WTC11 (cell line): ENCODE data around the gene RUFY3. TPM values are rescaled to one million over a fixed set of nuclear protein-coding genes. Genes with fewer than 3 reads are reported as not detected.

ENCODE experiments used
- ATAC-seq: fragments of 200-7000 bp; cut with Tn5 transposase; 2 replicates; pipeline ENCODE4 v1.10.0; 2021; ENCODE audit warnings: mild to moderate bottlenecking, moderate library complexity
- CTCF ChIA-PET: fragments of 300-600 bp; sonication (Branson Sonifier 250); formaldehyde crosslinking; loops from one replicate; lab custom pipeline; 2021; ENCODE audit warnings: antibody characterized with exemption; lab: Charles Lee
- POLR2A ChIA-PET: fragments of 350-600 bp; sonication (Branson Sonifier 250); formaldehyde crosslinking; loops from one replicate; lab custom pipeline; 2021; ENCODE audit warnings: antibody characterized with exemption; lab: Charles Lee
- DNase-seq: peaks from one replicate; pipeline ENCODE4 v3.0.0; 2021; ENCODE audit warnings: low spot score
- H3K27ac Mint-ChIP-seq: 2 replicates; pipeline ENCODE4 v1.8.0; 2021; ENCODE audit warnings: mixed read lengths
- H3K27me3 Mint-ChIP-seq: 2 replicates; pipeline ENCODE4 v1.8.0; 2021; ENCODE audit warnings: low read depth, mild to moderate bottlenecking, moderate library complexity, mixed read lengths
- H3K36me3 Mint-ChIP-seq: 2 replicates; pipeline ENCODE4 v1.8.0; 2021; ENCODE audit warnings: mixed read lengths
- H3K4me1 Mint-ChIP-seq: 2 replicates; pipeline ENCODE4 v1.8.0; 2022; ENCODE audit warnings: mixed read lengths
- H3K4me3 Mint-ChIP-seq: 2 replicates; pipeline ENCODE4 v1.8.0; 2021; ENCODE audit warnings: mild to moderate bottlenecking, moderate library complexity, mixed read lengths
- H3K9me3 Mint-ChIP-seq: 2 replicates; pipeline ENCODE4 v1.8.0; 2021; ENCODE audit warnings: mixed read lengths
- CBFB ChIP-seq: sonication (generic); formaldehyde crosslinking; IDR thresholded peaks from 2 replicates; pipeline ENCODE4 v1.8.1; 2022; ENCODE audit warnings: mild to moderate bottlenecking, low read depth, missing genetic modification reagents
- CREB1 ChIP-seq: sonication (generic); formaldehyde crosslinking; IDR thresholded peaks from 2 replicates; pipeline ENCODE4 v1.8.0; 2023; ENCODE audit warnings: mild to moderate bottlenecking, missing genetic modification reagents
- FOXP1 ChIP-seq: sonication (generic); formaldehyde crosslinking; IDR thresholded peaks from 2 replicates; pipeline ENCODE4 v1.8.0; 2022; ENCODE audit warnings: missing genetic modification reagents, mild to moderate bottlenecking, moderate library complexity, borderline replicate concordance
- FOXP4 ChIP-seq: sonication (generic); formaldehyde crosslinking; IDR thresholded peaks from 2 replicates; pipeline ENCODE4 v1.8.0; 2022; ENCODE audit warnings: mild to moderate bottlenecking, missing genetic modification reagents
- GABPB1 ChIP-seq: sonication (generic); formaldehyde crosslinking; IDR thresholded peaks from 2 replicates; pipeline ENCODE4 v1.8.1; 2023; ENCODE audit warnings: mild to moderate bottlenecking, missing genetic modification reagents
- IRF1 ChIP-seq: sonication (generic); formaldehyde crosslinking; IDR thresholded peaks from 2 replicates; pipeline ENCODE4 v1.8.0; 2023; ENCODE audit warnings: missing genetic modification reagents
- MYBL2 ChIP-seq: sonication (generic); formaldehyde crosslinking; IDR thresholded peaks from 2 replicates; pipeline ENCODE4 v1.8.1; 2023; ENCODE audit warnings: mild to moderate bottlenecking, moderate library complexity, missing genetic modification reagents
- NFE2L1 ChIP-seq: sonication (generic); formaldehyde crosslinking; IDR thresholded peaks from 2 replicates; pipeline ENCODE4 v1.8.1; 2023; ENCODE audit warnings: missing genetic modification reagents
- RELA ChIP-seq: sonication (generic); formaldehyde crosslinking; IDR thresholded peaks from 2 replicates; pipeline ENCODE4 v1.8.1; 2022; ENCODE audit warnings: missing genetic modification reagents, mild to moderate bottlenecking, borderline replicate concordance
- RORB ChIP-seq: fragments of 250-450 bp; sonication (Bioruptor Pico); IDR thresholded peaks from 2 replicates; pipeline ENCODE4 v1.9.0; 2021; ENCODE audit warnings: mild to moderate bottlenecking
- SMAD3 ChIP-seq: sonication (generic); formaldehyde crosslinking; IDR thresholded peaks from 2 replicates; pipeline ENCODE4 v1.8.0; 2022; ENCODE audit warnings: missing genetic modification reagents, mild to moderate bottlenecking, borderline replicate concordance
- SP1 ChIP-seq: sonication (generic); formaldehyde crosslinking; conservative IDR thresholded peaks from 2 replicates; pipeline ENCODE4 v1.8.1; 2022; ENCODE audit warnings: missing genetic modification reagents
- TEAD1 ChIP-seq: sonication (generic); formaldehyde crosslinking; IDR thresholded peaks from 2 replicates; pipeline ENCODE4 v1.8.0; 2022; ENCODE audit warnings: mild to moderate bottlenecking, missing genetic modification reagents
- ZNF423 ChIP-seq: fragments of 250-450 bp; sonication (Bioruptor Pico); IDR thresholded peaks from 2 replicates; pipeline ENCODE4 v2.1.2; 2022; ENCODE audit warnings: mild to moderate bottlenecking, moderate library complexity
- ZNF532 ChIP-seq: fragments of 250-450 bp; sonication (Bioruptor Pico); IDR thresholded peaks from 2 replicates; pipeline ENCODE4 v1.9.0; 2021; ENCODE audit warnings: mild to moderate bottlenecking, borderline replicate concordance
- ZNF671 ChIP-seq: fragments of 250-450 bp; sonication (Bioruptor Pico); IDR thresholded peaks from 2 replicates; pipeline ENCODE4 v1.8.0; 2021; ENCODE audit warnings: mild to moderate bottlenecking
- total RNA-seq: library from RNA; stranded (reverse); gene quantifications from 3 replicates; pipeline ENCODE4 v1.2.3, GENCODE V29; 2021
- TF ChIP-seq, protein P1 (sequence below): sonication (generic); formaldehyde crosslinking; IDR thresholded peaks from 2 replicates; pipeline ENCODE4 v1.8.1; 2023; ENCODE audit warnings: mild to moderate bottlenecking, missing genetic modification reagents, moderate library complexity
- TF ChIP-seq, protein P2 (sequence below): sonication (generic); formaldehyde crosslinking; IDR thresholded peaks from 2 replicates; pipeline ENCODE4 v1.8.0; 2022; ENCODE audit warnings: missing genetic modification reagents
- TF ChIP-seq, protein P3 (sequence below): sonication (generic); formaldehyde crosslinking; IDR thresholded peaks from 2 replicates; pipeline ENCODE4 v1.8.1; 2022; ENCODE audit warnings: mild to moderate bottlenecking, moderate library complexity, missing genetic modification reagents
- TF ChIP-seq, protein P4 (sequence below): fragments of 200-600 bp; IDR thresholded peaks from 2 replicates; pipeline ENCODE4 v1.8.0; 2022; ENCODE audit warnings: antibody characterized with exemption
- TF ChIP-seq, protein P5 (sequence below): sonication (generic); formaldehyde crosslinking; IDR thresholded peaks from 2 replicates; pipeline ENCODE4 v1.8.0; 2022; ENCODE audit warnings: mild to moderate bottlenecking, missing genetic modification reagents

Gene RUFY3
- total RNA-seq, 1 experiment from 2014 or later, result 49.0 TPM

DNA sequence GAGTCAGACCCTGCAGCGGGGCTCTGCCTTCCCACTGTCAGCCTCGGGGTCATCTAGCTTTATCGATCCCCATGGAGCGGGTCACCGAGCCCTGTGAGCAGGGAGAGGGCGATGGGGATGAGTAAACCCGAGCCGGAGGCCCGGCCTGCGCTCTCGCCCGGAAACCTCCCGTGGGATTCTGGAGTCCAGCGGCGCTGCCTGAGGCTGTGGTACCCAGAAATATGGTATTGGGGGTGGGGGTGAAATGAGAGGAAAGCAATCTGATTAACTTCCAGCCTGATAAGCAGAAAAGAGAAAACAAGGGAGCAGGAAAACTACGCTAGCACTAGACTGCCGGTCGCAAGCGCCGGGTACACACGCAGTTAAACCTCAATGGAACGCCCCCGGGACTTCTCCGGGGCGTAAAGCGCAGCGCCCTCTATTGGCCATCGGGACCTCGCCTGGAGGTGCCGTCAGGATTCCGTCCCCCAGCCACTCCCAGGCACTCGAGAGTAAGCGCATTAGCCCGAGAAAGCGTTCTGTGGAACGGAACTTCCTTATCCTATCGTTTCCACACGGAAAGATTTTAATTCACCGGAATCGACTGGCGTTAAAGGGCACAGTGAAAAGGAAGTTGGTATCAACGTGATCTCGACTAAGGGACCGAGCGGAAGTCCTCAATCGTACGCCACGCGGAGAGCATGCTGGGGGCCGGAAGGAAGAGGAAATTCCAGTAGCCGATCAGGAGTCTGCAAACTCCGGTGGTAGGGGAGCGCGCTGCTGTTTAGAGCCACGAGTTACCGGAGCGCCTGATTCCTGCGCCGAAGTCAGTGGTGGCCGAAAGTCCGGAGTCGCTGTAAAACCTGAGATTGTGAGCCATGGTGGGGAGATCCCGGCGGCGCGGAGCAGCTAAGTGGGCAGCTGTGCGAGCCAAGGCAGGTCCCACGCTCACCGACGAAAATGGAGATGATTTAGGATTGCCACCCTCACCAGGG, 33.7 kb upstream of the RUFY3 start, which contains the start of gene UTP3:
TSS of gene UTP3 (plus strand) at position 712 of the 974 bp plus-strand sequence. CDS start at position 858, 146 bp downstream.
- peak; percentile 95 for DNase-seq
- ChIA-PET CTCF (interaction anchor here (0.6 to 1.8 kb wide), 6 partner anchors 11 to 305 kb away, joined by 3 to 10 read pairs (median 3); partner anchors contain the start of gene DCK), POLR2A (interaction anchor here (1.1 to 1.4 kb wide), 2 partner anchors 16 to 18 kb away, joined by 4 to 5 read pairs; no protein-coding TSS in a partner anchor)
- no peaks in the 10 kb centered on the region for H3K9me3 Mint-ChIP-seq
- H3K27me3 Mint-ChIP-seq, result no peaks in the 10 kb centered on the region
- H3K36me3 Mint-ChIP-seq, result peaks cover 20% of the 10 kb centered on the region
- H3K4me1 Mint-ChIP-seq, result peaks cover 26% of the 10 kb centered on the region
- H3K27ac Mint-ChIP-seq, result peak within 1 kb of the TSS; percentile 92
- ATAC-seq, result peak; percentile 95
- peak within 1 kb of the TSS; percentile 94 for H3K4me3 Mint-ChIP-seq
- peak; percentile 65; the same call in 1 of the 2 replicates for TF ChIP-seq NFE2L1 (CRISPR knock-in tag)
- TF ChIP-seq, protein P1, sequence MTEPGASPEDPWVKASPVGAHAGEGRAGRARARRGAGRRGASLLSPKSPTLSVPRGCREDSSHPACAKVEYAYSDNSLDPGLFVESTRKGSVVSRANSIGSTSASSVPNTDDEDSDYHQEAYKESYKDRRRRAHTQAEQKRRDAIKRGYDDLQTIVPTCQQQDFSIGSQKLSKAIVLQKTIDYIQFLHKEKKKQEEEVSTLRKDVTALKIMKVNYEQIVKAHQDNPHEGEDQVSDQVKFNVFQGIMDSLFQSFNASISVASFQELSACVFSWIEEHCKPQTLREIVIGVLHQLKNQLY (CRISPR knock-in tag), result no peak
- TF ChIP-seq, protein P2, sequence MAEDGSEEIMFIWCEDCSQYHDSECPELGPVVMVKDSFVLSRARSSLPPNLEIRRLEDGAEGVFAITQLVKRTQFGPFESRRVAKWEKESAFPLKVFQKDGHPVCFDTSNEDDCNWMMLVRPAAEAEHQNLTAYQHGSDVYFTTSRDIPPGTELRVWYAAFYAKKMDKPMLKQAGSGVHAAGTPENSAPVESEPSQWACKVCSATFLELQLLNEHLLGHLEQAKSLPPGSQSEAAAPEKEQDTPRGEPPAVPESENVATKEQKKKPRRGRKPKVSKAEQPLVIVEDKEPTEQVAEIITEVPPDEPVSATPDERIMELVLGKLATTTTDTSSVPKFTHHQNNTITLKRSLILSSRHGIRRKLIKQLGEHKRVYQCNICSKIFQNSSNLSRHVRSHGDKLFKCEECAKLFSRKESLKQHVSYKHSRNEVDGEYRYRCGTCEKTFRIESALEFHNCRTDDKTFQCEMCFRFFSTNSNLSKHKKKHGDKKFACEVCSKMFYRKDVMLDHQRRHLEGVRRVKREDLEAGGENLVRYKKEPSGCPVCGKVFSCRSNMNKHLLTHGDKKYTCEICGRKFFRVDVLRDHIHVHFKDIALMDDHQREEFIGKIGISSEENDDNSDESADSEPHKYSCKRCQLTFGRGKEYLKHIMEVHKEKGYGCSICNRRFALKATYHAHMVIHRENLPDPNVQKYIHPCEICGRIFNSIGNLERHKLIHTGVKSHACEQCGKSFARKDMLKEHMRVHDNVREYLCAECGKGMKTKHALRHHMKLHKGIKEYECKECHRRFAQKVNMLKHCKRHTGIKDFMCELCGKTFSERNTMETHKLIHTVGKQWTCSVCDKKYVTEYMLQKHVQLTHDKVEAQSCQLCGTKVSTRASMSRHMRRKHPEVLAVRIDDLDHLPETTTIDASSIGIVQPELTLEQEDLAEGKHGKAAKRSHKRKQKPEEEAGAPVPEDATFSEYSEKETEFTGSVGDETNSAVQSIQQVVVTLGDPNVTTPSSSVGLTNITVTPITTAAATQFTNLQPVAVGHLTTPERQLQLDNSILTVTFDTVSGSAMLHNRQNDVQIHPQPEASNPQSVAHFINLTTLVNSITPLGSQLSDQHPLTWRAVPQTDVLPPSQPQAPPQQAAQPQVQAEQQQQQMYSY (CRISPR knock-in tag), result no peak; the same call in 1 of the 2 replicates
- peak; percentile 71 for TF ChIP-seq GABPB1 (CRISPR knock-in tag)
- TF ChIP-seq, protein P3, sequence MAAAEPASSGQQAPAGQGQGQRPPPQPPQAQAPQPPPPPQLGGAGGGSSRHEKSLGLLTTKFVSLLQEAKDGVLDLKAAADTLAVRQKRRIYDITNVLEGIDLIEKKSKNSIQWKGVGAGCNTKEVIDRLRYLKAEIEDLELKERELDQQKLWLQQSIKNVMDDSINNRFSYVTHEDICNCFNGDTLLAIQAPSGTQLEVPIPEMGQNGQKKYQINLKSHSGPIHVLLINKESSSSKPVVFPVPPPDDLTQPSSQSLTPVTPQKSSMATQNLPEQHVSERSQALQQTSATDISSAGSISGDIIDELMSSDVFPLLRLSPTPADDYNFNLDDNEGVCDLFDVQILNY (CRISPR knock-in tag), result no peak
- TF ChIP-seq CREB1 (CRISPR knock-in tag), result no peak; the same call in 1 of the 2 replicates
- TF ChIP-seq TEAD1 (CRISPR knock-in tag), result peak; percentile 91
- TF ChIP-seq ZNF532 (CRISPR knock-in tag), result no peak
- TF ChIP-seq FOXP1 (CRISPR knock-in tag), result peak; percentile 90
- no peak for TF ChIP-seq ZNF671
- TF ChIP-seq SMAD3, result peak; percentile 93
- peak; percentile 39; the same call in 1 of the 2 replicates for TF ChIP-seq IRF1
- no peak for TF ChIP-seq FOXP4
- TF ChIP-seq RORB (CRISPR knock-in tag), result no peak
- TF ChIP-seq, protein P4, sequence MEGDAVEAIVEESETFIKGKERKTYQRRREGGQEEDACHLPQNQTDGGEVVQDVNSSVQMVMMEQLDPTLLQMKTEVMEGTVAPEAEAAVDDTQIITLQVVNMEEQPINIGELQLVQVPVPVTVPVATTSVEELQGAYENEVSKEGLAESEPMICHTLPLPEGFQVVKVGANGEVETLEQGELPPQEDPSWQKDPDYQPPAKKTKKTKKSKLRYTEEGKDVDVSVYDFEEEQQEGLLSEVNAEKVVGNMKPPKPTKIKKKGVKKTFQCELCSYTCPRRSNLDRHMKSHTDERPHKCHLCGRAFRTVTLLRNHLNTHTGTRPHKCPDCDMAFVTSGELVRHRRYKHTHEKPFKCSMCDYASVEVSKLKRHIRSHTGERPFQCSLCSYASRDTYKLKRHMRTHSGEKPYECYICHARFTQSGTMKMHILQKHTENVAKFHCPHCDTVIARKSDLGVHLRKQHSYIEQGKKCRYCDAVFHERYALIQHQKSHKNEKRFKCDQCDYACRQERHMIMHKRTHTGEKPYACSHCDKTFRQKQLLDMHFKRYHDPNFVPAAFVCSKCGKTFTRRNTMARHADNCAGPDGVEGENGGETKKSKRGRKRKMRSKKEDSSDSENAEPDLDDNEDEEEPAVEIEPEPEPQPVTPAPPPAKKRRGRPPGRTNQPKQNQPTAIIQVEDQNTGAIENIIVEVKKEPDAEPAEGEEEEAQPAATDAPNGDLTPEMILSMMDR, result peak; percentile 83
- TF ChIP-seq RELA (CRISPR knock-in tag), result no peak
- TF ChIP-seq, protein P5, sequence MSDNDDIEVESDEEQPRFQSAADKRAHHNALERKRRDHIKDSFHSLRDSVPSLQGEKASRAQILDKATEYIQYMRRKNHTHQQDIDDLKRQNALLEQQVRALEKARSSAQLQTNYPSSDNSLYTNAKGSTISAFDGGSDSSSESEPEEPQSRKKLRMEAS, result peak; percentile 90
- TF ChIP-seq ZNF423 (CRISPR knock-in tag), result no peak
- TF ChIP-seq CBFB (CRISPR knock-in tag), result 0 out of 2 replicates have a peak, but pooled peaks have one; percentile 77
- TF ChIP-seq SP1, result peak; percentile 74
- 0 out of 2 replicates have a peak, but pooled peaks have one; percentile 82 for TF ChIP-seq MYBL2 (CRISPR knock-in tag)
